Caco-2 (cell line): ENCODE data around the gene ARL10. TPM values are rescaled to one million over a fixed set of nuclear protein-coding genes. Genes with fewer than 3 reads are reported as not detected.

Experiments
- BruUV-seq: library from RNA; stranded (reverse); fragments of 400-500 nt; replicated peaks from 2 replicates; lab custom pipeline; 2021; lab: Mats Ljungman, UMichigan
- CTCF ChIA-PET: fragments of 300-600 bp; sonication (Branson Sonifier 250); formaldehyde crosslinking; loops from one replicate; lab custom pipeline; 2022; ENCODE audit warnings: antibody characterized with exemption; lab: Charles Lee
- POLR2A ChIA-PET: fragments of 300-600 bp; sonication (Branson Sonifier 250); formaldehyde crosslinking; loops from one replicate; lab custom pipeline; 2022; ENCODE audit warnings: antibody characterized with exemption; lab: Charles Lee
- DNase-seq, 2 experiments: peaks; one replicate each; pipeline versions ENCODE4 v3.0.0 to v3.0.0-alpha.2; 2020 to 2022
- H3K27me3 ChIP-seq: replicated peaks from 2 replicates; pipeline ENCODE4 v1.6.0; 2011; ENCODE audit warnings: low read length; ENCODE audit not compliant: control insufficient read depth, insufficient read depth
- H3K36me3 ChIP-seq: 2 replicates; pipeline ENCODE4 v1.5.1; 2011; ENCODE audit warnings: low read length; ENCODE audit not compliant: control insufficient read depth, insufficient read depth
- H3K4me1 ChIP-seq: fragments of 250-450 bp; sonication (Bioruptor Pico); 2 replicates; pipeline ENCODE4 v1.5.1; 2020; ENCODE audit warnings: mild to moderate bottlenecking
- H3K4me3 ChIP-seq: 2 replicates; pipeline ENCODE4 v1.5.1; 2011; ENCODE audit warnings: low read depth, mild to moderate bottlenecking, control low read depth, low read length
- H3K9me3 ChIP-seq: fragments of 250-450 bp; sonication (Bioruptor Pico); 2 replicates; pipeline ENCODE4 v1.5.1; 2020; ENCODE audit warnings: mild to moderate bottlenecking, moderate library complexity
- H3K27ac Mint-ChIP-seq: one replicate; pipeline ENCODE4 v1.8.0; 2022; ENCODE audit warnings: mixed read lengths; ENCODE audit not compliant: unreplicated experiment
- H3K27me3 Mint-ChIP-seq: one replicate; pipeline ENCODE4 v1.8.0; 2022; ENCODE audit warnings: mixed read lengths; ENCODE audit not compliant: insufficient read depth, unreplicated experiment
- H3K36me3 Mint-ChIP-seq: one replicate; pipeline ENCODE4 v1.8.0; 2022; ENCODE audit warnings: mild to moderate bottlenecking, mixed read lengths; ENCODE audit not compliant: insufficient read depth, unreplicated experiment
- H3K4me1 Mint-ChIP-seq: one replicate; pipeline ENCODE4 v1.8.0; 2022; ENCODE audit warnings: low read depth, mixed read lengths; ENCODE audit not compliant: unreplicated experiment
- H3K4me3 Mint-ChIP-seq: one replicate; pipeline ENCODE4 v1.8.0; 2022; ENCODE audit warnings: mild to moderate bottlenecking, moderate library complexity, mixed read lengths; ENCODE audit not compliant: unreplicated experiment
- H3K9me3 Mint-ChIP-seq: one replicate; pipeline ENCODE4 v1.8.0; 2022; ENCODE audit warnings: mixed read lengths; ENCODE audit not compliant: unreplicated experiment
- CTCF ChIP-seq, 2 experiments: fragments of 200-600 bp in 1 of 2; IDR thresholded peaks; 1 replicate in 1 of 2; 2 replicates in 1 of 2; pipeline versions ENCODE4 v1.5.1 to v1.8.0; 2011 to 2022; ENCODE audit warnings: antibody characterized with exemption in 1 of 2, control low read depth in 1 of 2, inconsistent platforms in 1 of 2, low read depth in 1 of 2, low read length in 1 of 2, mild to moderate bottlenecking in 1 of 2, moderate library complexity in 1 of 2; ENCODE audit not compliant: insufficient read depth in 1 of 2, severe bottlenecking in 1 of 2, unreplicated experiment in 1 of 2
- intact Hi-C: fragments of 100-400 bp; cut with micrococcal nuclease; formaldehyde crosslinking; loops from one replicate; pipeline ENCODE4 v1.10.0; 2022; ENCODE audit not compliant: unreplicated experiment
- total RNA-seq: library from RNA; stranded (reverse); gene quantifications from 2 replicates; pipeline ENCODE4 v1.2.3, GENCODE V29; 2022

Gene ARL10
- total RNA-seq, 1 experiment from 2014 or later, result 2.3 TPM

GRCh38 chr5:176384366-176384930 lies 19.2 kb downstream of the ARL10 start:
- intact Hi-C loops, result no loop called here
- Mint-ChIP-seq H3K27me3 (no peaks in the 10 kb centered on the region), H3K4me1 (no peaks in the 10 kb centered on the region), H3K9me3 (no peaks in the 10 kb centered on the region), H3K36me3 (peaks cover 75% of the 10 kb centered on the region), H3K4me3 (no peak overlapping the region), H3K27ac (no peak overlapping the region)
- ChIA-PET POLR2A (no interaction called here), CTCF (no interaction called here)
- Histone ChIP-seq H3K27me3 (no peaks in the 10 kb centered on the region), H3K4me1 (peaks cover 4% of the 10 kb centered on the region; the same call in 1 of the 2 replicates), H3K9me3 (no peaks in the 10 kb centered on the region), H3K4me3 (no peak overlapping the region), H3K36me3 (no peaks in the 10 kb centered on the region)
- TF ChIP-seq CTCF (IDR thresholded peaks at IDR 0.05; ENCODE audit: insufficient read depth in 1 of 2, low read depth in 1 of 2, low read length in 1 of 2, severe bottlenecking in 1 of 2, unreplicated experiment in 1 of 2), result no peak
- DNase-seq, result no peak
- no TSS peak for BruUV-seq

GRCh38 chr5:176384991-176385390 lies 19.7 kb downstream of the ARL10 start:
- no peak for TF ChIP-seq CTCF (IDR thresholded peaks at IDR 0.05; ENCODE audit: insufficient read depth in 1 of 2, low read depth in 1 of 2, low read length in 1 of 2, severe bottlenecking in 1 of 2, unreplicated experiment in 1 of 2)
- Histone ChIP-seq H3K27me3 (no peaks in the 10 kb centered on the region), H3K36me3 (no peaks in the 10 kb centered on the region), H3K4me3 (no peak overlapping the region), H3K9me3 (no peaks in the 10 kb centered on the region), H3K4me1 (peaks cover 4% of the 10 kb centered on the region; the same call in 1 of the 2 replicates)
- CTCF ChIA-PET, result no interaction called here
- Mint-ChIP-seq H3K36me3 (peaks cover 76% of the 10 kb centered on the region), H3K4me1 (no peaks in the 10 kb centered on the region), H3K9me3 (no peaks in the 10 kb centered on the region), H3K27me3 (no peaks in the 10 kb centered on the region), H3K4me3 (no peak overlapping the region), H3K27ac (peak overlapping the region; percentile 30)
- intact Hi-C loops, result no loop called here
- DNase-seq, result no peak
- POLR2A ChIA-PET, result no interaction called here
- BruUV-seq, result no TSS peak

GRCh38 chr5:176386491-176386890 lies 21.2 kb downstream of the ARL10 start:
- CTCF ChIA-PET, result no interaction called here
- no peaks in the 10 kb centered on the region for H3K9me3 Mint-ChIP-seq
- H3K4me1 Mint-ChIP-seq, result no peaks in the 10 kb centered on the region
- H3K27me3 Mint-ChIP-seq, result no peaks in the 10 kb centered on the region
- DNase-seq, result no peak
- POLR2A ChIA-PET, result no interaction called here
- no peak overlapping the region for H3K4me3 ChIP-seq
- no peak for TF ChIP-seq CTCF (IDR thresholded peaks at IDR 0.05; ENCODE audit: insufficient read depth in 1 of 2, low read depth in 1 of 2, low read length in 1 of 2, severe bottlenecking in 1 of 2, unreplicated experiment in 1 of 2)
- H3K4me3 Mint-ChIP-seq, result peak overlapping the region; percentile 87
- no TSS peak for BruUV-seq
- no peaks in the 10 kb centered on the region for H3K27me3 ChIP-seq
- intact Hi-C loops, result no loop called here
- no peaks in the 10 kb centered on the region for H3K36me3 ChIP-seq
- no peaks in the 10 kb centered on the region for H3K9me3 ChIP-seq
- H3K36me3 Mint-ChIP-seq, result peaks cover 90% of the 10 kb centered on the region
- H3K27ac Mint-ChIP-seq, result no peak overlapping the region
- H3K4me1 ChIP-seq, result peaks cover 4% of the 10 kb centered on the region; the same call in 1 of the 2 replicates
